WI38 (cell line): ENCODE measurements around the gene ADPGK.
A peak's percentile ranks its signal among the peaks of the same experiment; 100 is the strongest.

Experiments used
- H3K4me3 ChIP-seq: 2 replicates; pipeline ENCODE4 v1.5.1; 2011; ENCODE audit warnings: low read depth, mild to moderate bottlenecking, control low read depth, low read length
- CTCF ChIP-seq: IDR thresholded peaks from 2 replicates; pipeline ENCODE4 v1.5.1; 2012; ENCODE audit warnings: low read depth, mild to moderate bottlenecking, control low read depth, low read length

The ADPGK gene

DNA sequence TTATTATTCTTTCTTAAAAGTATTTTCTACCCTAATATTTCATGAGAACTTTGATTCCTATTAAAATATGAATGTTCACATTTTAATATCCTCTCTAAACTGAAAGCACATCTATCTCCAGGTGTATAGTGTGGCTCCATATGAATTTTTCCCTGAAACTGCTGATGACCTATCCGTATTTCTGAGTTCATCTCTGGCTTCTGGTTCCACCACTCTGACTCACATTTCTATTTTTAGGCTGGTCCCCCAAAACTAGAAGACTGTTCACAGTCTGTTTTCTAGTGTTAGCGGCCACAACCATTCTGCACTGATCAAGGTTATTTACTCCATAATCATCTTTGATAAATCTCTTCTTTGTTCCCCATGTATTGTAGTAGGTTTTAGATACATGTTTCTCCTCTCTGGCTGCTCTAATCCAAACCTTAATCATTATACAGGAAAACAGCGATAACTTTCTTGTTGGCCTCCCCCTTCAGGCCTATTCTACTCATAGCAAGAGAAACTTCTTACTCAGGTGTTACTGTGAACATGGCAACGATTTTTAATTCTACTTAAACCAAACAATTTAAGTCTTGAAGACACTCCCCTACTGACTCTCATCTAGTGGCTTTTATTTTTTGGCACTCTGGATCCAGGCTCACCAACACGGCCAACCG, 12.8 kb downstream of the ADPGK start:
- no peak overlapping the region for H3K4me3 ChIP-seq
- peak; percentile 21; the same call in 1 of the 2 replicates for TF ChIP-seq CTCF

DNA sequence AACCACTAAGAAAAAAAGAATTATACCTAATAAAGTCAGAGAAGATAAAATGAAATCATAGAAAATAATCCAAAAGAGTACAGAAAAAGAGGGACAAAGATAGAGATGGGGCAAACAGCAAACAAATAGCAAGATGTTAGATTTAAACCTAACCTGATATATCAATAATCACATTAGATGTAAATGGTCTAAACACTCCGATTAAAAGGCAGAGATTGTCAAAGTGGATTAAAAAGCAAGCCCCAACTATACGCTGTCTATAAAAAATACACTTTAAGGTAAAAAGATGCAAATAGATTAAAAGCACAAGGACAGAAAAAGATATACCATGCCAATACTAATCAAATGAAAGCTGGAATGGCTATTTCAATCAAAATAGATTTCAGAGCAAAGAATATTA, 16.8 kb downstream of the ADPGK start:
- no peak for TF ChIP-seq CTCF
- H3K4me3 ChIP-seq: no peak overlapping the region

GRCh38 chr15:72766025-72766424, 17.5 kb downstream of the ADPGK start:
- H3K4me3 ChIP-seq: no peak overlapping the region
- no peak for TF ChIP-seq CTCF

GRCh38 chr15:72764656-72765055, 18.9 kb downstream of the ADPGK start:
- H3K4me3 ChIP-seq: no peak overlapping the region
- no peak for TF ChIP-seq CTCF

DNA sequence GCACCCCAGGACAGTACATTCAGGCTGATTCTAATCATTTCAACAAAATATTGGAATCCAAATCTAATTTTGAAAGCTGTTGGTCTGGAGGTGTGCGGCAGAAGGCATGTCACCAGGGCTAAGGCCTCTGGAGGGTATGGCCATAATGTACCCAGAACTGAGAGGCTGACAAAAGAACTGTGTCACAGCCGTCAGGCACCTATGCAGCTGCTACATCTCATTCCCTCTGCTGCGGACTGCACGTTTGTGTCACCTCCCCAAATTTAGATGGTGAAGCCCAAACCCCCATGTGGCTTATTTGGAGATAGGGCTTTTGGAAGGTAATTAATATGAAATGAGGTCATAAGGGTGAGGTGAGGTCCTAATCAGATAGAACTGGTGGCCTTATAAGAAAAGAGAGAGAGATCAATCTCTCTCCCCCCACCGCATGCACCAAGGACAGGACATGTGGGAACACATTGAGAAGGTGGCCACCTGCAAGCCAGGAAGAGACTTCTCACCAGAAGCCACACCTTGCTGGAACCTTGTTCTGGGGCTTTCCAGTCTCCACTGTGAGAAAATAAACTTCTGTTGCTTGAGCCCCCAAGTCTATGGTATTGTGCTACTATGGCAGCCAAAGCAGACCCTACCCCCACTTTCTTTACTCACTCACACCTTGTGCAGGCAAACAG, 22.8 kb downstream of the ADPGK start:
- H3K4me3 ChIP-seq: no peak overlapping the region
- TF ChIP-seq CTCF: no peak

DNA sequence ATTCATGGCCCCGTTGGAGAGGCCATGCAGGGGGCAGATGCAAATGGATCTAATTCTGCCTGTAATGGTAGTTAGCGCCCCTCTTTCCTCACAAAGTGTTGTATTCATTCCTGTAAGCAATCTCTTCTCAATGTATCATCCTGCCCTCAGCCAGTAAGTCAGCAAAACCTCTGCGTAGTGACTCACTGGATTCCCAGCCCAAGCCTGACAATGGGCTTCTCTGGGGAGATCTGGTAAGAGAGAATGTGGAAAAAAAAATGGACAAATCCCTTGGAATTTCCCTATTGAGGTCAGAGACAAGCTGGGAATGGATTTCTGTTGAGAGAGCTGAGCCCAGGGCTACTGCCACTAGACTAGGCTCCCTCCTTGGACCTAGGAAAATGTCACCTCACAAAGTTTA, 25.4 kb downstream of the ADPGK start:
- H3K4me3 ChIP-seq: no peak overlapping the region
- TF ChIP-seq CTCF: no peak

DNA sequence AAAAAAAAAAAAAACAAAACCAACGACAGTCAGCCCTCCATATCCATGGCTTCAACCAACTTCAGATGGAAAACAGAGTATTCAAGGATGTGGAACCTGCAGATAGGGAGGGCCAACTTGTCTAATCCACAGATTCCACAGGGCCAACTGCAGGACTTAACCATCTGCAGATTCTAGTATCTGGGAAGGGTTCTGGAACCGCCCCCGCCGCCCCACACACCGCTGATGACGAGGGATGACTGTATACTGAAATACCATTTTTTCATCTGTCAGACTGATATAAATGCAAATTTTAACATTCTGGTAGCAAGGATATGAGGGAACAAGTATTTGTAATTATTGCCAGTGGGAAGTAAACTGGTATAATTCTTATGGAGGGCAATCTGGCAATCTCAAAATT, 29.5 kb downstream of the ADPGK start:
- TF ChIP-seq CTCF: no peak

More for the DNA sequence above, 29.5 kb downstream of the ADPGK start:
- H3K4me3 ChIP-seq: no peak overlapping the region
